HepG2 (cell line): ENCODE measurements around the gene IL33. TPM values are rescaled to one million over a fixed set of nuclear protein-coding genes. Genes with fewer than 3 reads are reported as not detected.

ENCODE experiments used
- ATAC-seq: fragments of 200-7000 bp; cut with Tn5 transposase; 3 replicates; pipeline ENCODE4 v1.9.1; 2020; ENCODE audit warnings: mild to moderate bottlenecking, moderate library complexity
- BruUV-seq: library from RNA; stranded (reverse); fragments of 400-500 nt; replicated peaks from 2 replicates; lab custom pipeline; 2021; lab: Mats Ljungman, UMichigan
- CTCF ChIA-PET: fragments of 300-600 bp; formaldehyde crosslinking; extraction: SDS; loops from one replicate; lab custom pipeline; 2021; ENCODE audit warnings: low total read pairs, inconsistent platforms, low intra/inter-chr PET ratio; lab: Yijun Ruan, JAX
- POLR2A ChIA-PET: fragments of 350-600 bp; sonication (Branson Sonifier 250); formaldehyde crosslinking; loops from one replicate; lab custom pipeline; 2020; ENCODE audit warnings: antibody characterized with exemption, inconsistent platforms; lab: Yijun Ruan, JAX
- DNase-seq: peaks from one replicate; pipeline ENCODE4 v3.0.0-alpha.2; 2015; ENCODE audit warnings: low spot score
- FAIRE-seq: peaks from 3 replicates; lab custom pipeline; 2011; peaks lifted over from hg19 to GRCh38; lab: Jason Lieb, UNC
- H2AFZ ChIP-seq: one replicate; pipeline ENCODE4 v1.6.1; 2011; ENCODE audit warnings: low read length, inconsistent platforms
- H3K27ac ChIP-seq: fragments of 300-600 bp; 3 replicates; pipeline ENCODE4 v1.8.0; 2011; ENCODE audit warnings: mixed run types, mild to moderate bottlenecking, mixed read lengths, low read length, inconsistent platforms; ENCODE audit not compliant: insufficient read depth; ENCODE audit errors: extremely low read length
- H3K27me3 ChIP-seq, 2 experiments: fragments of 200-600 bp in 1 of 2; 2 replicates in 1 of 2; 3 replicates in 1 of 2; pipeline versions ENCODE4 v1.6.0 to v1.8.0; 2011; ENCODE audit warnings: low read length in 2 of 2, mild to moderate bottlenecking in 2 of 2, moderate library complexity in 2 of 2, inconsistent platforms in 1 of 2; ENCODE audit not compliant: insufficient read depth in 2 of 2, control insufficient read depth in 1 of 2
- H3K36me3 ChIP-seq, 2 experiments: fragments of 200-600 bp in 1 of 2; replicated peaks in 1 of 2; 2 replicates in 1 of 2; 3 replicates in 1 of 2; pipeline versions ENCODE4 v1.5.1 to v1.8.0; 2011; ENCODE audit warnings: low read length in 2 of 2, inconsistent platforms in 1 of 2; ENCODE audit not compliant: insufficient read depth in 2 of 2, control insufficient read depth in 1 of 2
- H3K4me1 ChIP-seq: 2 replicates; pipeline ENCODE4 v1.5.1; 2012; ENCODE audit warnings: low read length, inconsistent platforms; ENCODE audit not compliant: insufficient read depth
- H3K4me2 ChIP-seq: 2 replicates; pipeline ENCODE4 v1.6.0; 2011; ENCODE audit warnings: low read depth, low read length, inconsistent platforms
- H3K4me3 ChIP-seq, 3 experiments: fragments of 200-600 bp in 1 of 3; sonication (generic), shearing (Covaris generic) in 1 of 3; replicated peaks in 1 of 3; 2 replicates each; pipeline ENCODE4 v1.5.1; 2011 to 2016; ENCODE audit warnings: low read length in 3 of 3, inconsistent platforms in 2 of 3, low read depth in 2 of 3, mild to moderate bottlenecking in 2 of 3, control low read depth in 1 of 3, mixed read lengths in 1 of 3; ENCODE audit not compliant: insufficient read depth in 1 of 3
- H3K79me2 ChIP-seq: one replicate; pipeline ENCODE4 v1.6.1; 2011; ENCODE audit warnings: low read length, inconsistent platforms; ENCODE audit not compliant: insufficient read depth
- H3K9ac ChIP-seq: 2 replicates; pipeline ENCODE4 v1.6.0; 2011; ENCODE audit warnings: mild to moderate bottlenecking, low read depth, low read length, inconsistent platforms; ENCODE audit not compliant: insufficient read depth
- H3K9me3 ChIP-seq: 2 replicates; pipeline ENCODE4 v1.5.1; 2012; ENCODE audit warnings: mild to moderate bottlenecking, low read length
- H4K20me1 ChIP-seq: 2 replicates; pipeline ENCODE4 v1.6.0; 2011; ENCODE audit warnings: inconsistent platforms, mild to moderate bottlenecking, low read length, moderate library complexity; ENCODE audit not compliant: insufficient read depth
- KDM5A ChIP-seq: fragments of 200-600 bp; sonication (generic); IDR thresholded peaks from 2 replicates; pipeline ENCODE4 v1.7.0; 2018; ENCODE audit warnings: antibody characterized with exemption, mild to moderate bottlenecking, low read length, borderline replicate concordance
- MAFK ChIP-seq, 2 experiments: IDR thresholded peaks in 1 of 2; conservative IDR thresholded peaks in 1 of 2; 2 replicates each; pipeline ENCODE4 v1.6.1; 2011; ENCODE audit warnings: improper control_type of control experiment in 2 of 2, low read length in 2 of 2
- ZNF101 ChIP-seq: sonication (generic); formaldehyde crosslinking; IDR thresholded peaks from 2 replicates; pipeline ENCODE4 v1.4.0; 2020; ENCODE audit warnings: mild to moderate bottlenecking, low read depth, missing genetic modification reagents, borderline replicate concordance
- ZSCAN30 ChIP-seq: sonication (generic); formaldehyde crosslinking; IDR thresholded peaks from 2 replicates; pipeline ENCODE4 v1.5.0; 2020; ENCODE audit warnings: mild to moderate bottlenecking, missing genetic modification reagents
- WGBS: methylation state at CpG from one replicate; pipeline ENCODE4 v1.1.6; 2017; ENCODE audit warnings: low lambda C conversion rate; 5-methylcytosine and 5-hydroxymethylcytosine counted together
- in situ Hi-C: cut with HindIII; loops from 2 replicates; pipeline ENCODE4 v1.10.0; 2017; ENCODE audit warnings: low pct_unique_long_range_greater_than_20kb; ENCODE audit not compliant: extremely low pct_ligation_motif_present
- intact Hi-C: fragments of 100-400 bp; cut with micrococcal nuclease; formaldehyde crosslinking; loops from one replicate; pipeline ENCODE4 v1.10.0; 2022; ENCODE audit not compliant: unreplicated experiment
- polyA plus RNA-seq, 8 experiments: library from polyadenylated mRNA; depleted of rRNA in 3 of 8; stranded (reverse) in 7 of 8; unstranded in 1 of 8; fragments of >200 nt; fragmentation: Illumina TruSeq in 4 of 8; extraction: Trizol in 4 of 8; gene quantifications; 2 replicates each; pipeline versions ENCODE4 v1.2.1 to v1.2.3, GENCODE V29; 2011 to 2016; ENCODE audit warnings: low read depth in 4 of 8, missing spikeins in 1 of 8, mixed read lengths in 1 of 8; ENCODE audit not compliant: insufficient read depth in 1 of 8
- total RNA-seq, 5 experiments: library from RNA; depleted of rRNA; stranded (reverse); fragments of >200 nt; fragmentation: Illumina TruSeq; extraction: Trizol; gene quantifications; 2 replicates each; pipeline ENCODE4 v1.2.3, GENCODE V29; 2016; ENCODE audit warnings: low read depth in 1 of 5

The IL33 gene
- total and polyA plus RNA-seq, 2 of the 13 experiments (the other 11 are each of a cell fraction or from before 2014, with no cell fraction given): 0.05 TPM; not detected in 1

DNA sequence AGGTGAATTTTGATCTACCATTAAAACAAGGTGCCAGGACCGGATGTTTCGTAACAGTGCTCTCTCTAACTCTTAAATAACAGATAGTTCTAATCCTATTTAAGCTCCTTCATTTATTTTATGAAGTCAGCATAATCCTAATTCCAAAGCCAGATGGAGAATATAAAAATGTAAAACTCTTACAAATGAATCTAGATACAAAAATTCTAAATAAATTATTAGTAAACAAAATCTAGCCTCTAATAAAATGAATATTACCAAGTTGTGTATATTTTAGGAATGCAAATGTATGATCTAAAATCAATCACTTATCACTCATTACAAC, 32.4 kb upstream of the IL33 start:
- intact Hi-C loops: no loop called here
- H3K4me3 ChIP-seq: no peak overlapping the region
- POLR2A ChIA-PET: no interaction called here

DNA sequence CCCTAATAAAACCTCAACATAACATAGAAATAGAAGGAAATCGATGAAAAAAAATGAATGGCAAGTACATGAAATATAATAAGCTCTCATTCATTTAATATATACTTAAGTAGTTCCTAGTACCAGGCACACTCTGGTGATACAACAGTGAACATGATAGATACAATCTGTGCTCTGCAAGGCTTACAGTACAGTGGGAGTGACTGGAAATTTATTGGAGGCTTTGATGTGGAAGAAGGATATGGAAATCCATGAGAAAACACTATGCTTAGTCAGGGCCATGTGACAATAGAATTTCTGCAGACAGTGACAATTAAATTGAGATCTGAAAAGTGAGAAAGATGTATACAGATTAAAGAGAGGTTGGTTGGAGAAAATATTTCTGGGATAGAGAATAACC, 32.0 kb upstream of the IL33 start:
- no peak overlapping the region for H3K4me2 ChIP-seq
- no peaks in the 10 kb centered on the region for H3K9me3 ChIP-seq
- H3K79me2 ChIP-seq: no peaks in the 10 kb centered on the region
- in situ Hi-C loops: no loop called here
- WGBS: 3% methylated on average over 1 of the region's 1 CpG
- peaks cover 0 to 1% of the 10 kb centered on the region in 2 experiments; a peak in 1 of 5 replicates for H3K27me3 ChIP-seq
- no peaks in the 10 kb centered on the region for H4K20me1 ChIP-seq
- ChIA-PET POLR2A (no interaction called here), CTCF (no interaction called here)
- FAIRE-seq (no peak), ATAC-seq (no peak), DNase-seq (no peak)
- no TSS peak for BruUV-seq
- H3K27ac ChIP-seq: no peak overlapping the region
- intact Hi-C loops: no loop called here
- no peak overlapping the region for H3K9ac ChIP-seq
- no peak overlapping the region for H3K4me3 ChIP-seq
- H3K4me1 ChIP-seq: no peaks in the 10 kb centered on the region
- no peaks in the 10 kb centered on the region for H3K36me3 ChIP-seq
- no peak overlapping the region for H2AFZ ChIP-seq
- TF ChIP-seq ZSCAN30 (CRISPR knock-in tag) (no peak), KDM5A (no peak)

More for the DNA sequence above, 32.4 kb upstream of the IL33 start:
- no peaks in the 10 kb centered on the region for H3K9me3 ChIP-seq
- H3K4me1 ChIP-seq: no peaks in the 10 kb centered on the region
- no peak overlapping the region for H3K9ac ChIP-seq
- in situ Hi-C loops: no loop called here
- DNase-seq (no peak), FAIRE-seq (no peak), ATAC-seq (no peak)
- no peaks in the 10 kb centered on the region for H3K79me2 ChIP-seq
- BruUV-seq: no TSS peak
- no peak overlapping the region for H3K27ac ChIP-seq
- TF ChIP-seq ZNF101 (CRISPR knock-in tag) (no peak), MAFK (conservative IDR thresholded peaks at IDR 0.05 in 1 of 2, IDR thresholded peaks at IDR 0.05 in 1 of 2; ENCODE audit: low read length in 2 of 2) (0 out of 4 replicates have a peak, but pooled peaks of 1 of the 2 experiments have one; percentile 20)
- no peaks in the 10 kb centered on the region for H3K36me3 ChIP-seq
- H3K27me3 ChIP-seq: peaks cover 0 to 1% of the 10 kb centered on the region in 2 experiments; a peak in 1 of 5 replicates
- no peak overlapping the region for H2AFZ ChIP-seq
- 80% methylated on average over 2 of the region's 2 CpGs for WGBS
- CTCF ChIA-PET: no interaction called here
- H3K4me2 ChIP-seq: no peak overlapping the region
- no peaks in the 10 kb centered on the region for H4K20me1 ChIP-seq
